Activated naive CD8-positive, alpha-beta T cell treated with anti-CD3 and anti-CD28 coated beads, Interleukin-2, amount 50 U/mL, for 16 hours (primary cell): ENCODE results near the gene TANC1.
"Not testable (repeated sequence)": the region's sequence is repeated elsewhere in the genome, so short reads cannot be mapped to it uniquely, and the experiment has no call there.

ENCODE experiments used
- DNase-seq: peaks from one replicate; pipeline ENCODE4 v3.0.0-alpha.2; 2020; ENCODE audit warnings: low read depth, low spot score

TANC1 gene

DNA sequence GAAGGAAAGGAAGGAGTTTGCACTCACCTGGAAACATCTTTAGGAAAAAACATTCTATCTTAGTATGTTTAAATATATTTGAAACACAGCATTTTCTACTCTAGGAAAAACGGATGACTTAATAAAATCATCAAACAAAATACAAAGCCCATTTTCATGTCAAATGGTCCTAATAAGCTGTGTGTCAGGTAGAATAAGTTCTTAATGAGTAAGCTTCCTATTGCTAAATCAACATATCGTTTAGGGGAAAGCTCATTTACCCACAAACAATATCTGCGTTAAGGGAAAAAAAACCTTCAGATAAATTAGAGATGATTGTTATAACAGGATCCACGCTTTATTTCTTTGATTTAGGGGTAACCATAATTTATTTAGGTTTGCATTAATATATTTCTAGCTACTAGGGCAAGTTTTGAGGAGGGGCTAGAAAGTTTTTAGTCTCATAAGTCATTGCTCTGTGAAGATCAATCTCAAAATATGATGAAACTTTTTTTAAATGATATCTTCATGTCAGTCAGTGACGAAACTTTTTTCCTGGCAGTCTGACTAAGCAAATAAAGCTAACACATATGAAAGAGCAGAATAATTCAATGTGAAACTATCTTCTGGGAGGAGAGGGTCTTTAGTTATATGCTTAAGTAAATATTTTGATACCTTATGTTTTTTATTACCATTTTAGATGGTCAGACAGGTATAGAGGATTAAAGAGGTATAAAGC, 170.9 kb downstream of the TANC1 start:
- DNase-seq: no peak

DNA sequence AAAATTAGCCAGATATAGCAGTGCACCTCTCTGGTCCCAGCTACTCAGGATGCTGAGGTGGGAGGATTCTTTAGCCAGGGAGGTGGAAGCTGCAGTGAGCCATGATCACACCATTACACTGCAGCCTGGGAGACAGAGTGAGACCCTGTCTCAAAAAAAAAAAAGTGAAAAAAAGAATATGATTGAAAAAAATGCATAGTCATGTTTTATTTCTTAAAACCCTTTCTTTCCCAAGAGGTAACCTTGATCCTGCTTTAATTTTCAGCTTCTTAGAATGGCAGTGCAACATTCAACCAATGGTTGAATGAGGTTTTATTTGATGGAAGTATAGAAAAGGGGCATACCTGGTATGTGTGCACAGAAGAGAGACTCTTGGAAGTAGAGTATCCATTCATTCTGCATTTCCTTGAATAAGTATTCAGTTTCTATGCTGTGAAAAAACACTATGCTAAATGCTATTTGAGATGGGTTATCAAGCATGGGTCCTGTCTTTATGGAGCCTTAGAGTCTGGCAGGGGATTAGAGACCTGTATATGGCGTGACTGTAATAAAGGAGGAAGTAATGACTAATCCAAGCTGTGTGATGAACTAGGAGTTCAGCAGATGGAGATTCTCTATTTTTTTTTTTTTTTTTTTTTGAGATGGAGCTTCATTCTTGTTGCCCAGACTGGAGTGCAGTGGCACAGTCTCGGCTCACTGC, 171.8 kb downstream of the TANC1 start:
- DNase-seq: no peak

DNA sequence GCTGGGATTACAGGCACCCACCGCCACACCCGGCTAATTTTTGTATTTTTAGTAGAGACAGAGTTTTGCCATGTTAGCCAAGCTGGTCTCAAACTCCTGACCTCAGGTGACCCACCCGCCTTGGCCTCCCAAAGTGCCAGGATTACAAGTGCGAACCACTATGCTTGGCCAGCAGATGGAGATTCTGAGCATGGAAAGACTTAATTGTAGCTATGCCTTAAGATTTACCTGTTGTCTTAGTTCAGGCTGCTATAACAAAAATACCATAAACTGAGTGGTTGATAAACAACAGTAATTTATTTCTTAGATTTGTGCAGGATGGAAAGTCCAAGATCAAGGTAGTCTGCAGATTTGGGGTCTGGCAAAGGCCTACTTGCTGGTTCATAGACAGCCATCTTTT, 172.4 kb downstream of the TANC1 start:
- DNase-seq: not testable (repeated sequence)

DNA sequence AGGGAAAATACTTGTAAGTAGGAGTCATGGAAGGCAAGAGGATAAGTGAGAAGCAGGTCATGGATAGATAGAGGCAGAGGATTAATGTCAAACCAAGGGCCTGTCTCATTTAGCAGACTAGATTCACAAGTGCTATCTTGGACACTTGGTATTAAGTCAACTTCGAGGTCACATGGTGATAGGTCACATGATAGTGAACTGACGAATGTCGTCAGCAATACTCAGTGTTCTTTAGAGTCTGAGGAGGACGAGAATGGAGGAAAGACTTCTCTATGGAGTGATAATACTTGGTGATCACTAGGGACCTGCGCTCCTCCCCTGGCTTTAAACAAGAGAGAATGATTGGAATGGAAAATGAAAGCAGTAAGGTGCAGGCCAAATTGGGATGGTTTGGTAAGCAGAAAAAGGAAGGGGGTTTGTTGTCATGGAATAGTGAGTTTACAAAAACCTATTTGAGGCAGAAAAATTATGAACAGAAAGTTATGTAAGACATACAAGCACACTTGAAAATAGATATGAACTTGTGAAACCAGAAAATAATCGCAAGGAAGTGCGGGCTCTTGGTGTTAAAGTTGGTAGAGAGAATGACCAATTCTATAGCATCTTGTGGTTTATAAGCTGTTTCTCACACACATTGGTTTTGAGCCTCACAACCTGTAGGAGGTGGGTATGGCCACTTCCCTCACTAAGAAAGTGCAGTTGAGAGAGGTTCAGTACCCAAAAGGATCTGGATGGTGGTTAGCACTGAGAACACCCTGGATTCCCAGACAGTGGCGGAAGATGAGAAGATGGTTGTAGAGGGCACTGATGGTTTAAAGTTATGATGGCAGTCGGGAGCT, 176.6 kb downstream of the TANC1 start:
- DNase-seq: no peak

GRCh38 chr2:159145745-159146354, 177.4 kb downstream of the TANC1 start:
- no peak for DNase-seq

DNA sequence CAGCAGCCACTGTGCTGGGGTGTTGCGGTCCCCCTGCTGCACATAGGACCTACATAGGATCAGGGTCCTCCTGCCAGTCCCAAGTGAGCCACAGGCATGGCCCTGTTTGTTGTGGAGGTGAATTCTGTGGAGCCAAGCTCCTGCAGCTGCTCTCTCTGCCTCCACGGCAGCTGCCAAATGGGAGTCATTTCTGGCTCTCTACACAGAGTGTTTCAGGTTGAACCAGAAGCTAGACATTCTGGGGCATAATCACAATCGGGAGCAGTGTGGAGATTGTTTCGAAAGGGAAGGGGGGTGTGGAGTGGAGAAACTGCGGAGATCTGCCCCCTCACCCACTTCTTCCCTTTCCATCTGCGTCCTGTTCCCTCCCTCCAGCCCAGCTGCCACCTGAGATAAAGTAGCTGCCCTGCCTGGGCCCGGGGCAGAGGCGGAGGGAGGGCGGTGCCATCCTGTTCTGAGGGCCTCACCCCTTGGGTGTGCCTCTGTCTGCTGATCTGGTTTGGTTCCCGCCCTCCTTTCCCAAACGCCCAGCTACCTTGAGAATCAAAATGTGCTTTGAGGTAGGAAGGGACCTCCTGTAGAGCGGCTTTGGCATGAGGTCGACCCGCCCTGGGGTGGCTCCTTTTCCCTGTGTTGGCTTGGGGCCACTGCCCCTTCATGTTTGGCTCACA, 178.7 kb downstream of the TANC1 start:
- no peak for DNase-seq

- DNase-seq: no peak
These were observed 179.2 kb downstream of the TANC1 start for GRCh38 chr2:159147690-159148089.

- DNase-seq: no peak
These were observed 180.5 kb downstream of the TANC1 start for GRCh38 chr2:159148901-159149300.

GRCh38 chr2:159149747-159150146, 181.3 kb downstream of the TANC1 start:
- no peak for DNase-seq

- no peak for DNase-seq
These were observed 181.9 kb downstream of the TANC1 start for GRCh38 chr2:159150280-159150746.

DNA sequence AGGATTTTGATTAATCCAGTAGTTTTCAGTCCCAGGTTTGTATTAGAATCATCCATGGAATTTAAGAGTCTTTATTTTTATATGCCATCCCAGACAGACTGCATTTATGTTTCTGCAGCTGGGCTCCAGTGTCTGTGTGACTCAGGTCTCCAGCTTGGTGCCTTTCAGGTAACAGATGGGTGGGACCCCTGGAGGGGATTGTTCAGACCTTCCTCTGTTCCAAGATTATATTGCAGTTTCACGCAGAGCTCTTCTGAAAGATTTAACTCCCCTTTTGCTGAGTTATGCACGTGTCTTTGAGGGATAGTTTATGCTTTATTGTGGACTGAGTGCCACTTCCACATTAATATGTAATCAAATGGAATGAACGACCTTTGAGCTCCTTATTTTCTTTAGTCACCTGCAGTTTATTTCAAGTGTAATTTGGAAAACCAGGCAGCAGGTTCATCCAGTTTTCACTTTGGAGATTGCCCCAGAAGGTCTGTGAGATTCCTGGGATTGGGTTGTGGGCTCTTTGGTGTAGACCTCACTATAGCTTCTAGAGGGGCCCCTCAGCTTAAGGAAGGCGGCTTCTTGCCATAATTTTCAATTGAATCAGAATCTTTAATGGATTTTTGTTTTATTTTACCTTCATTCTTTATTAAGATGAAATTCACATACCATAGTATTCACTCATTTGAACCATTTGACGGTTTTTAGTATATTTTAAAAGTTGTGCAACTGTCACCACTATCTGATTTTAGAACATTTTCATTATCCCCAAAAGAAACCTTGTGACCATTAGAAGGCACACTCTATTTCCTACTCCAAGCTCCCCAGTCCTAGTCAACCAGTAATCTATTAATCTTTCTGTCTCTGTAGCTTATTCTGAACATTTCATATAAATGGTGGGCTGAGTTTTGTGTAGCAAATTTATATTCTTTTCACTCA, 183.0 kb downstream of the TANC1 start:
- DNase-seq: no peak

DNA sequence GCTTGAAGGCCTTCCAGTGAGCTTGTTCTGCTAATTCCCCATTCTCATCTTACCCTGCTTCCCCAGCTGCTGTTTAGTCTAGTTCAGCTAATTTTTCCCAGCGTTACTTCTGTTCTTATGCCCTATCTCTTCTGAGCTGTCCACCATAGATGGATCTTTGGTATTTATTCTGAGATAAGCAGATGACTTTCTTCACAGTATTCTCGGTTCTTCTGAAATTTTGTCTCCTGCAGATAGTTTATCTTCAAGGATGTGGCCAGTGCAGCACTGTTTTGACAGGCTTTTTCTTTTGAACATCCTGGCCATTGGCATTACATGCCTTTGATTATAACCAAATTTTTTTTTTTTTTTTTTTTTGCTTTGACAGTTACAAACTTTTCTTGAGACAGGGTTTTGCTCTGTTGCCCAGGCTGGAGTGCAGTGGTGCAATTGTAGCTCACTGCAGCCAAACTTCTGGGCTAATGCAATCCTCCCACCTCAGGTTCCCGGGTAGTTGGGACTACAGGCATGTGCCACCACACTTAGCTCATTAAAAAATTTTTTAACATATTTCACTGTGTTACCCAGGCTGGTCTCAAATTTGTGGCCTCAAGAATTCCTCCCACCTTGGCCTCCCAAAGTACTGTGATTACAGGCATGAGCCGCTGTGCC, 183.8 kb downstream of the TANC1 start:
- DNase-seq: no peak

- DNase-seq: no peak
These were observed 184.6 kb downstream of the TANC1 start for GRCh38 chr2:159153063-159153462.

GRCh38 chr2:159153463-159153862, 185.0 kb downstream of the TANC1 start:
- no peak for DNase-seq

GRCh38 chr2:159153951-159154350, 185.5 kb downstream of the TANC1 start:
- DNase-seq: no peak

- DNase-seq: no peak
These were observed 185.9 kb downstream of the TANC1 start for GRCh38 chr2:159154366-159154765.

- no peak for DNase-seq
These were observed 186.9 kb downstream of the TANC1 start for GRCh38 chr2:159155320-159155719.

DNA sequence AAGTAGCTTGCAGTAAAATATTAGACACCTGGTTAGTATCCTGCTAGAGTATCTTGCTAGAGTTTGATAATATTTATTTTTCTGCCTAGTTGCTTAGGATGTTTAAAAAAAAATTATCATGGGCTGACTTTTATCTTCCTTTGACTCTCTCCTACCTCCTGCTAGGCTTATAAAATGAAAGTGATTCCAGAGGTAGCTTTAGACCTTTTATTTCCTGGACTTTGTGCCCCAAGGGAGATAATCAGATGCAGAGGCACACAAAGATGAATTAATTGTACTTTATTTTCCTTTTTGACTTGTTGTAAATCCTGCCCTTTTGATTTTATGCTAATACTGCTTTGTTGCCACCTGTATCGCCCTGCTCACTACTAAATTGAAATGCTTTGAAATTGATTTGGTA, 187.4 kb downstream of the TANC1 start:
- no peak for DNase-seq

DNA sequence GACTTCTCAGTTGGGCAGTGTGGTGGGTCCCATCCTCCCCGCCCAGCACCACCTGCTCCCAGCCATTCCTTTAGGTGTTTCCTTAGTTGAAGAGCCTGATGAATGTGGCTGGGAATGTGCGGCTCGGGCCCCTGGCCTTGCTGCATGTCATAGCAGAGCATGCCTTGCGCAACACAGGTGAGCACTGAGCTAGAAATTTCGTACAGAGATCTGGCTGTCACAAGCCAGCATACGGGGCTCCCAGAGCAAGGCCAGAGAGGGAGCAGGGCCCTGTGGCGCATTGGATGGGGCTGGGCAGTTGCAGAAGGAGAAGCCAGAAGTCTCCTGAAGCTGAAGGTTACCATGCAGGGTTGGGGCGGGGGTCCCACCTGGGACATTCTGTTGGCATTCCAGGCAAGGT, 188.4 kb downstream of the TANC1 start:
- no peak for DNase-seq
